Subcutaneous abdominal adipose tissue (tissue), 5 donors: ENCODE results near the gene MIP.
"Not testable (repeated sequence)": the region's sequence is repeated elsewhere in the genome, so short reads cannot be mapped to it uniquely, and the experiment has no call there.

Source experiments
- H3K27ac ChIP-seq: one replicate; pipeline ENCODE4 v1.7.0; 2013; ENCODE audit warnings: low read depth, mild to moderate bottlenecking, inconsistent platforms, low read length, moderate library complexity
- H3K27me3 ChIP-seq, 5 donors: one replicate each; pipeline ENCODE4 v1.7.0; 2013; ENCODE audit warnings: low read length in 5 of 5, inconsistent platforms in 1 of 5; ENCODE audit not compliant: control insufficient read depth in 5 of 5, insufficient read depth in 4 of 5
- H3K36me3 ChIP-seq, 5 donors: one replicate each; pipeline ENCODE4 v1.7.0; 2013; ENCODE audit warnings: low read length in 5 of 5; ENCODE audit not compliant: control insufficient read depth in 5 of 5, insufficient read depth in 5 of 5
- H3K4me1 ChIP-seq, 5 donors: one replicate each; pipeline ENCODE4 v1.7.0; 2013; ENCODE audit warnings: low read length in 5 of 5, mild to moderate bottlenecking in 3 of 5, moderate library complexity in 1 of 5; ENCODE audit not compliant: control insufficient read depth in 5 of 5, insufficient read depth in 5 of 5
- H3K4me3 ChIP-seq, 5 donors: one replicate each; pipeline ENCODE4 v1.7.0; 2013; ENCODE audit warnings: low read length in 5 of 5, low read depth in 1 of 5
- H3K9ac ChIP-seq, 5 donors: one replicate each; pipeline ENCODE4 v1.7.0; 2013; ENCODE audit warnings: low read length in 5 of 5, mild to moderate bottlenecking in 4 of 5, moderate library complexity in 3 of 5
- H3K9me3 ChIP-seq, 5 donors: one replicate each; pipeline ENCODE4 v1.7.0; 2013; ENCODE audit warnings: low read length in 5 of 5; ENCODE audit not compliant: control insufficient read depth in 5 of 5
- donor health status: healthy.
- donor health status: healthy.
- donor health status: healthy.
- donor health status: healthy.
- donor health status: healthy.

MIP gene

DNA sequence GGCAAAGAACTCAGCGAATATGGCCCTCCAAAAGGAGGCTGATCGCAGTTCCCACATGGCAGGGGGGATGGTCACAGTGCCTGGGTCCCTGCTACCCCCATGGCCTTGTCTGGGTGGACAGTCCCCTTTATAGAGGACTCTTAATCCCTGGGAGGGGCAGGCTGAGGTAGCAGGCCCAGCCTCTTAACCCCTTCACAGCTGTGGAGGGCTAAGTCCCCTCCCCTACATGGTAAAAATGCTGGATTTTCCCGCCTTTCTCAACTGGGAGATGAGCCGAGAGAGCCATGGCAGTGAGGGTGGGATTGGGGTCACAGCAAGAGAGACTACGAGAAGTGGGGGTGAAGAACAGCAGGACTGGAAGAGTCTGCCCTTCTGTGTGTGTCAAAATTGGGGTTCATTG is at the start of gene MIP:
Gene MIP (minus strand): TSS at position 101 of the 400 bp plus-strand sequence. CDS start 44 bp downstream, at position 57.
- Histone ChIP-seq H3K27ac (no peak within 1 kb of the TSS), H3K9me3 (no peaks in the 10 kb centered on the region), H3K4me3 (no peak within 1 kb of the TSS)

DNA sequence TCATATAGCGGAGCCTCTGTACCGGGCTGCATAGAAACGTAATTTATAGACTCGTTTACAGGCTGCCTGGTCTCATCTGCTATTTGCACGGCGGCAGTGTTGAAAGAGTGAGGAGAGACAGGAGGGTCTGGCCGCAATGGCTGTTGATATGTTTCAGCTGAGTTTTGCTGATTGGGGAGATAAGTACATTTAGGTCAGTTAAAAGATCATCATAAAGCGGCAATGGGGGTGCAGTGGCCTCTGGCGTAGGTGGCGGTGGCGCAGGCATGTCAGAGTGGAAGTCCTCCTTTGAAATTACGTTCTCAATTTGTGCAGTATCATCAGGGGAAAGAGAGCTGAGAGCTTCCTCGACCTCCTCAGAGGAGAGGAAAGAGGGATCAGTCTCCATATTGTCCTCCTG is 45.4 kb upstream of the MIP start:
- not testable (repeated sequence) for H3K9ac ChIP-seq, H3K27me3 ChIP-seq

More for the DNA sequence above, at the start of gene MIP:
- H3K27me3 ChIP-seq = peaks cover 0 to 2% (median 0%) of the 10 kb centered on the region in 5 donors
- no peak within 1 kb of the TSS for H3K9ac ChIP-seq
- no peaks in the 10 kb centered on the region for H3K36me3 ChIP-seq
- H3K4me1 ChIP-seq = peaks cover 0 to 4% (median 3%) of the 10 kb centered on the region in 5 donors

DNA sequence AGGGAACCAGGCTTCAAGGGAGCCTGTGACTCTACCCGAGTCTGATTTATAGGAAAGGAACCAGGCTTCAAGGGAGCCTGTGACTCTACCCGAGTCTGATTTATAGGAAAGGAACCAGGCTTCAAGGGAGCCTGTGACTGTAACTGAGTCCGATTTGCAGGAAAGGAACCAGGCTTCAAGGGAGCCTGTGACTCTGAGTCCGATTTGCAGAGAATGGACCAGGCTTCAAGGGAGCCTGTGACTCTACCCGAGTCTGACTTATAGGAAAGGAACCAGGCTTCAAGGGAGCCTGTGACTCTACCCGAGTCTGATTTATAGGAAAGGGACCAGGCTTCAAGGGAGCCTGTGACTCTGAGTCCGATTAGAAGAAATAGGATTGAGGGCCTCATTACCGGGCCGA is 45.0 kb upstream of the MIP start:
- not testable (repeated sequence) for H3K4me1 ChIP-seq, H3K27me3 ChIP-seq, H3K27ac ChIP-seq, H3K9ac ChIP-seq, H3K36me3 ChIP-seq, H3K4me3 ChIP-seq, H3K9me3 ChIP-seq

More for the DNA sequence above, 45.4 kb upstream of the MIP start:
- H3K36me3 ChIP-seq, H3K9me3 ChIP-seq, H3K4me3 ChIP-seq, H3K27ac ChIP-seq, H3K4me1 ChIP-seq: not testable (repeated sequence)

DNA sequence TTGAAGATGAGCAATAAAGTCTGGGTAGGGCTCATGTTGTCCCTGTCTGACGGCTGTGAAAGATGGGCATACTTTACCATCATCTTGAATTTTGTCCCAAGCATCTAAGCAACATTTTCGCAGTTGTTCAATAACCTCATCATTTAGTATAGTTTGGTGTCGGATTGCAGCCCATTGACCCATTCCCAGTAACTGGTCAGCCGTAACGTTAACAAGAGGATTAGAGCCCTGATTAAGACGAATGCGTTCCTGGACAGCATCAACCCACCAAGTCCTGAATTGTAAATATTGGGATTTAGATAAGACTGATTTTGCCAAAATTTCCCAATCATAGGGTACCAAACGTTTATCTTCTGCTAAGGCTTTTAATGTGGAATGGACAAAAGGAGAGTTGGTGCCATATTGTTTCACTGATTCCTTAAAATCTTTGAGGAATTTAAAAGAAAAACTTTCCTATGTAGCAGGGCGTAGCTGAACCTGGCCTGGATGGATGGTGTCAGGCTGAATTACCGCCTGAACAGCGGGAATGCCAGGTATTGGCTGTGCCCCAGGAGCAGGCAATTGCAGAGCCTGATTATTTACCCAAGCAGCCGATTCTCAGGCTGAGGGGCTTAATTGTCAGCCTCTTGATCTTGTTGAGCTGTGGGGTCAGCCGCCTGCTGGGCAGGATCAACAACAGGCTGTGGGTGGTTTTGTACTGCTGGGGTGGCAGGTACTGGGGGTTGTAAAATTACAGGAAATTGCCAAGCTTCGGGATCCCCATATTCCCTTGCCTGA is 43.9 kb upstream of the MIP start:
- H3K4me1 ChIP-seq, H3K4me3 ChIP-seq, H3K9ac ChIP-seq, H3K36me3 ChIP-seq, H3K27ac ChIP-seq, H3K27me3 ChIP-seq, H3K9me3 ChIP-seq: not testable (repeated sequence)

DNA sequence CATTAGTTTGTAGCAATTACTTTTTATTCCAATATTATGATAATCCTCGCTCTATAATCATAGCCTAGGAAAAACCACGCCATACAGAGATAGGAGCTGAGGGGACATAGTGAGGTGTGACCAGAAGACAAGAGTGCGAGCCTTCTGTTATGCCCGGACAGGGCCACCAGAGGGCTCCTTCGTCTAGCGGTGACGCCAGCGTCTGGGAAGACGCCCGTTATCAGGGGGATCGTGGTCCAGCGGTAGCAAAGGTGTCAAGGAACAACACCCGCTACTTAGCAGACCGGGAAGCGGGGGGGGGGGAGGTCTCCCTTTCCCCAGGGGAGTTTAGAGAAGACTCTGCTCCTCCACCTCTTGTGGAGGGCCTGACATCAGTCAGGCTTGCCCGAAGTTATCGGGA is 42.2 kb upstream of the MIP start:
- not testable (repeated sequence) for H3K9me3 ChIP-seq, H3K4me1 ChIP-seq, H3K9ac ChIP-seq, H3K36me3 ChIP-seq, H3K27ac ChIP-seq, H3K27me3 ChIP-seq
- H3K4me3 ChIP-seq = peak overlapping the region in 1 of 5 donors; percentile 27

DNA sequence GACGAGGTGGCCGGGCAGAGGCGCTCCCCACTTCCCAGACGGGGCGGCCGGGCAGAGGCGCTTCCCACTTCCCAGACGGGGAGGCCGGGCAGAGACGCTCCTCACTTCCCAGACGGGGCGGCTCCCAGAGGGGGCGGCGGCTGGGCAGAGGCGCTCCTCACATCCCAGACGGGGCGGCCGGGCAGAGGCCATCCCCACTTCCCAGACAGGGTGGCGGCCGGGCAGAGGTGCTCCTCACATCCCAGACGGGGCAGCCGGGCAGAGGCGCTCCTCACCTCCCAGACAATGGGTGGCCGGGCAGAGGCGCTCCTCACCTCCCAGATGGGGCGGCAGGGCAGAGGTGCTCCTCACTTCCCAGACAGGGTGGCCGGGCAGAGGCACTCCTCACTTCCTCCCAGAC is 40.0 kb upstream of the MIP start:
- not testable (repeated sequence) for H3K36me3 ChIP-seq, H3K27me3 ChIP-seq, H3K27ac ChIP-seq, H3K4me3 ChIP-seq, H3K9me3 ChIP-seq, H3K9ac ChIP-seq, H3K4me1 ChIP-seq

DNA sequence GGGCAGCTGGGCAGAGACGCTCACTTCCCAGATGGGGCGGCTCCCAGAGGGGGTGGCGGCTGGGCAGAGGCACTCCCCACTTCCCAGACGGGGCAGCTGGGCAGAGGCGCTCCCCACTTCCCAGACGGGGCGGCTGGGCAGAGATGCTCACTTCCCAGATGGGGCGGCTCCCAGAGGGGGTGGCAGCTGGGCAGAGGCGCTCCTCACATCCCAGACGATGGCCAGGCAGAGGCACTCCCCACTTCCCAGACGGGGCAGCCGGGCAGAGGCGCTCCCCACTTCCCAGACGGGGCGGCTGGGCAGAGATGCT is 39.6 kb upstream of the MIP start:
- H3K9ac ChIP-seq, H3K4me1 ChIP-seq, H3K4me3 ChIP-seq, H3K27ac ChIP-seq, H3K9me3 ChIP-seq, H3K36me3 ChIP-seq: not testable (repeated sequence)
- peaks cover 0 to 10% (median 2%) of the 10 kb centered on the region in 5 donors for H3K27me3 ChIP-seq

DNA sequence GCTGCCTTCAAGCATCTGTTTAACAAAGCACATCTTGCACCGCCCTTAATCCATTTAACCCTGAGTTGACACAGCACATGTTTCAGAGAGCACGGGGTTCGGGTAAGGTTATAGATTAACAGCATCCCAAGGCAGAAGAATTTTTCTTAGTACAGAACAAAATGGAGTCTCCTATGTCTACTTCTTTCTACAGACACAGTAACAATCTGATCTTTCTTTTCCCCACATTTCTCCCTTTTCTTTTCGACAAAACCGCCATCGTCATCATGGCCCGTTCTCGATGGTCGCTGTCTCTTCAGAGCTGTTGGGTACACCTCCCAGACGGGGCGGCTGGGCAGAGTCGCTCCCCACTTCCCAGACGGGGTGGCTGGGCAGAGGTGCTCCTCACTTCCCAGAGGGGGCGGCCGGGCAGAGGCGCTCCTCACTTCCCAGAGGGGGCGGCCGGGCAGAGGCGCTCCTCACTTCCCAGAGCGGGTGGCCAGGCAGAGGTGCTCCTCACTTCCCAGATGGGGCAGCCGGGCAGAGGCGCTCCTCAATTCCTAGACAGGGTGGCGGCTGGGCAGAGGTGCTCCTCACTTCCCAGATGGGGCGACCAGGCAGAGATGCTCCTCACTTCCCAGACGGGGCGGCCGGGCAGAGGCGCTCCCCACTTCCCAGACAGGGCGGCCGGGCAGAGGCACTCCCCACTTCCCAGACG is 39.1 kb upstream of the MIP start:
- not testable (repeated sequence) for H3K4me3 ChIP-seq, H3K4me1 ChIP-seq, H3K27ac ChIP-seq, H3K36me3 ChIP-seq, H3K9ac ChIP-seq, H3K9me3 ChIP-seq
- H3K27me3 ChIP-seq = peaks cover 0 to 15% (median 2%) of the 10 kb centered on the region in 5 donors

DNA sequence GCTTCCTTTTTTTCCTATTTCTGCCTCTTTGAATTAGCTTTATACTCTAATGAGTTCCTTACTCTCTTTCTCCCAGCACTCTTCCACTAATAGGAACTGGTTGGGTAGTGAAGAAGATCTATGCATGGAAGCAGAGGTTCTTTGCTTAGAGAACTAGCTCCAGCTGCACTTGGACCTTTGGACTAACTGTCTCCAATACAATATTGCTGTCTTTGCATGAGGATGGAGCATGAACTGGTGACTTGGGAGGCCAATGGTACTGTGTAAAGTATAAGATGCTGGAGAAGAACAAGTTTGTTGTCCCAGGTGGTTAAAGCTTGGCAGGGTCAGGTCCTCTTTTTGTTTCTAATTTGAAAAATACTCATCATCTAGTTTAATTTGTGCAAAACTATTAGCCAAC is 35.9 kb upstream of the MIP start:
- Histone ChIP-seq H3K9me3 (no peaks in the 10 kb centered on the region), H3K27me3 (peaks cover 0 to 15% (median 3%) of the 10 kb centered on the region in 5 donors)

DNA sequence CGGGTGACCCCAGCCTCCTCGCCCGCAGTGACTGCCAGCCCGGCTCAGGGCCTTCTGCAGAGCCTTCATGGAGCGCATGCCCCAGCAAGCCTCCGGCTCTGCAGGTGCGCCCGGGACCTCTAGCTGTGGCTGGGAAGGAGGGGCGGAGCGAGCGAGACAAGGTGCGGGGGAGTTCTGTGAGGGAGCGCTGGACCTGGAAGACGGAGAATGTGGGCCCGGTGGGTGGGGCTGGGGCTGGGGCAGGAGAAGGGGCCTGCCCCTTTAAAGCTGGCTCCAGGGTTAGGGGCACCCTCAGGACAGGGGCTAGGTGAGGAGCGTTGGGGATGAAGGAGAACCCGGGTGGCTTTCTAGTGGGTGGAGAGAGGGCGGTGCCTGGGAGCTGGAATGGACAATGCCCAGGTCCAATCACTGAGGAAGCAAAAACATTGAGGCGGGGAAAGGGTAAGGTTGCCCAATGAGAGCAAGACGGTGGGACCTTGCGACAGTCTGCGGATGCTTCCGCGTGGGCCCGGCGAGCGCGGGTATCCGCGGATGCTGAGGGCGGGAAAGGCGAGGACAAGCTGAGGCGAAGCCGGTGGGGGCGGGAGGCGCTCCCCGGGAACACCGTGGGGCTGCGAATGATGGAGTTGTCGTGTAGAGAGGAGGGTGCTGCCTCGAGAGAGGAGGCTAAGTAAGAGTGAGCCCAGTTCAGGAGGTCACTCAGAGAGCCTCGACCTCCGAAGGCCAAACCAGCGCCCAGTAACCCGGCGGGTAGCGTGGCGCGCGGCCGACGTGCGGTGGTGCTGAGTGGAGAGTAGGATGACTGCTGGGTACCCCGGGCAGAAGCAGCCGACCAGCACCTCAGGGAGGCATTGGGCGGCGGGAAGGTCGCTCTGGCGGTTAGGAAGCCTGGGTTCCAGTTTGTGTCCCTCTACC is 33.8 kb upstream of the MIP start, which contains the start of gene GLS2:
Gene GLS2 (minus strand): TSS at position 121 of the 915 bp plus-strand sequence. CDS start 43 bp downstream, at position 78.
- Histone ChIP-seq H3K27me3 (peaks cover 0 to 15% (median 3%) of the 10 kb centered on the region in 5 donors), H3K27ac (no peak within 1 kb of the TSS), H3K9me3 (no peaks in the 10 kb centered on the region), H3K36me3 (no peaks in the 10 kb centered on the region), H3K9ac (peak within 1 kb of the TSS in 2 of 5 donors; percentile 53 to 71), H3K4me1 (peaks cover 6 to 21% (median 18%) of the 10 kb centered on the region in 5 donors), H3K4me3 (peak within 1 kb of the TSS; percentile 54 to 75 (median 67))

More for the DNA sequence above, 35.9 kb upstream of the MIP start:
- H3K4me3 ChIP-seq = no peak overlapping the region
- H3K9ac ChIP-seq = no peak overlapping the region
- H3K4me1 ChIP-seq = peaks cover 6 to 21% (median 18%) of the 10 kb centered on the region in 5 donors
- H3K27ac ChIP-seq = no peak overlapping the region
- no peaks in the 10 kb centered on the region for H3K36me3 ChIP-seq
